ENCODE results near the gene TMEFF1.

TMEFF1 gene

GRCh38 chr9:100447041-100447440 is 25.9 kb upstream of the TMEFF1 start:
- DNase-seq (ENCODE audit: low read depth) = no peak

- no peak for DNase-seq (ENCODE audit: low read depth)
These were observed 24.7 kb upstream of the TMEFF1 start for GRCh38 chr9:100448266-100448665.

GRCh38 chr9:100449420-100449819 is 23.5 kb upstream of the TMEFF1 start:
- no peak for DNase-seq (ENCODE audit: low read depth)

- no peak for DNase-seq (ENCODE audit: low read depth)
These were observed 20.1 kb upstream of the TMEFF1 start for GRCh38 chr9:100452894-100453293.

- no peak for DNase-seq (ENCODE audit: low read depth)
These were observed 17.5 kb upstream of the TMEFF1 start for GRCh38 chr9:100455470-100455869.

- no peak for DNase-seq (ENCODE audit: low read depth)
These were observed 15.4 kb upstream of the TMEFF1 start for GRCh38 chr9:100457517-100457916.

GRCh38 chr9:100459963-100460362 is 13.0 kb upstream of the TMEFF1 start:
- DNase-seq (ENCODE audit: low read depth) = no peak

- no peak for DNase-seq (ENCODE audit: low read depth)
These were observed 7.7 kb upstream of the TMEFF1 start for GRCh38 chr9:100465274-100465673.

GRCh38 chr9:100465761-100466160 is 7.2 kb upstream of the TMEFF1 start:
- no peak for DNase-seq (ENCODE audit: low read depth)

GRCh38 chr9:100466171-100466828 is 6.6 kb upstream of the TMEFF1 start:
- DNase-seq (ENCODE audit: low read depth) = no peak

GRCh38 chr9:100466829-100467221 is 6.1 kb upstream of the TMEFF1 start:
- no peak for DNase-seq (ENCODE audit: low read depth)

- DNase-seq (ENCODE audit: low read depth) = no peak
These were observed 4.9 kb upstream of the TMEFF1 start for GRCh38 chr9:100468041-100468440.

- no peak for DNase-seq (ENCODE audit: low read depth)
These were observed 681 bp upstream of the TMEFF1 start for GRCh38 chr9:100472268-100472667.

GRCh38 chr9:100473276-100474081 is 530 bp downstream of the TMEFF1 start:
- peak; percentile 63 for DNase-seq (ENCODE audit: low read depth)

- DNase-seq (ENCODE audit: low read depth) = peak; percentile 61
These were observed 1.4 kb downstream of the TMEFF1 start for GRCh38 chr9:100474082-100474923.

- DNase-seq (ENCODE audit: low read depth) = no peak
These were observed 2.0 kb downstream of the TMEFF1 start for GRCh38 chr9:100474924-100475276.

- no peak for DNase-seq (ENCODE audit: low read depth)
These were observed 4.3 kb downstream of the TMEFF1 start for GRCh38 chr9:100477241-100477640.

GRCh38 chr9:100478192-100478591 is 5.2 kb downstream of the TMEFF1 start:
- DNase-seq (ENCODE audit: low read depth) = no peak

- DNase-seq (ENCODE audit: low read depth) = no peak
These were observed 6.9 kb downstream of the TMEFF1 start for GRCh38 chr9:100479820-100480219.

- DNase-seq (ENCODE audit: low read depth) = no peak
These were observed 12.2 kb downstream of the TMEFF1 start for GRCh38 chr9:100485196-100485595.

GRCh38 chr9:100486479-100487176 is 13.7 kb downstream of the TMEFF1 start:
- DNase-seq (ENCODE audit: low read depth) = peak; percentile 15

GRCh38 chr9:100488177-100488576 is 15.2 kb downstream of the TMEFF1 start:
- no peak for DNase-seq (ENCODE audit: low read depth)
